Lower leg skin (tissue), 4 donors: ENCODE results near the gene HOXD10. TPM values are rescaled to one million over a fixed set of nuclear protein-coding genes. Genes with fewer than 3 reads are reported as not detected.
A peak's percentile ranks its signal among the peaks of the same experiment; 100 is the strongest.

Source experiments
- DNase-seq, 2 donors: peaks; one replicate each; pipeline ENCODE4 v3.0.0-alpha.2; 2019; ENCODE audit warnings: low spot score in 2 of 2
- H3K4me3 ChIP-seq: fragments of 200-600 bp; sonication (generic); 2 replicates; pipeline ENCODE4 v1.5.1; 2017; ENCODE audit warnings: mild to moderate bottlenecking, low read depth; ENCODE audit not compliant: poor library complexity, severe bottlenecking
- CTCF ChIP-seq, 3 donors: fragments of 450-650 bp; IDR thresholded peaks; one replicate each; pipeline ENCODE4 v1.5.1; 2016; ENCODE audit warnings: antibody characterized with exemption in 3 of 3, mild to moderate bottlenecking in 3 of 3, moderate library complexity in 2 of 3
- POLR2A ChIP-seq, 2 donors: fragments of 450-650 bp; IDR thresholded peaks; one replicate each; pipeline ENCODE4 v1.6.1; 2016 to 2017; ENCODE audit warnings: antibody characterized with exemption in 2 of 2, mild to moderate bottlenecking in 1 of 2, moderate library complexity in 1 of 2
- WGBS, 2 donors: methylation state at CpG; one replicate each; pipeline ENCODE4 v1.1.5; 2018; 5-methylcytosine and 5-hydroxymethylcytosine counted together
- intact Hi-C: fragments of 100-400 bp; cut with DNase I; formaldehyde crosslinking; loops from one replicate; pipeline ENCODE4 v1.15.0; 2023; ENCODE audit warnings: low total_unique reads
- total RNA-seq, 4 donors: library from RNA; depleted of rRNA; stranded (reverse); fragments of >200 nt; gene quantifications; one replicate each; pipeline ENCODE4 v1.1.0, GENCODE V29; 2016

HOXD10 gene
- total RNA-seq, 4 donors from 2014 or later, result 0.29 to 3.1 (median 1.4) TPM; not detected in 1

- intact Hi-C loops, result no loop called here
- H3K4me3 ChIP-seq, result no peak overlapping the region
- 33 to 54% methylated on average over 48 of the region's 50 CpGs for WGBS, 2 donors
- DNase-seq, result peak in 1 of 2 donors; percentile 69
- no peak for TF ChIP-seq CTCF (IDR thresholded peaks at IDR 0.05)
- no peak for TF ChIP-seq POLR2A (IDR thresholded peaks at IDR 0.05)
Observed at GRCh38 chr2:176160251-176160985, 43.8 kb downstream of the HOXD10 start.

GRCh38 chr2:176160986-176161824 lies 44.6 kb downstream of the HOXD10 start:
- no peak overlapping the region for H3K4me3 ChIP-seq
- intact Hi-C loops, result no loop called here
- peak in 1 of 2 donors; percentile 76 for DNase-seq
- 50 to 53% methylated on average over 22 of the region's 22 CpGs for WGBS, 2 donors
- TF ChIP-seq POLR2A (IDR thresholded peaks at IDR 0.05), result no peak
- TF ChIP-seq CTCF (IDR thresholded peaks at IDR 0.05), result no peak

GRCh38 chr2:176161825-176162626 lies 45.4 kb downstream of the HOXD10 start:
- 16% methylated on average over 22 of the region's 22 CpGs for WGBS, 2 donors
- no peak overlapping the region for H3K4me3 ChIP-seq
- intact Hi-C loops, result no loop called here
- TF ChIP-seq POLR2A (IDR thresholded peaks at IDR 0.05) (no peak), CTCF (IDR thresholded peaks at IDR 0.05) (no peak)
- DNase-seq, result peak in 1 of 2 donors; percentile 85

- H3K4me3 ChIP-seq, result no peak overlapping the region
Observed at GRCh38 chr2:176162911-176163671, 46.5 kb downstream of the HOXD10 start.

More at GRCh38 chr2:176162911-176163671, 46.5 kb downstream of the HOXD10 start:
- 41 to 57% methylated on average over 27 to 29 of the region's 29 CpGs for WGBS, 2 donors
- peak in 1 of 2 donors; percentile 54 for DNase-seq
- TF ChIP-seq CTCF (IDR thresholded peaks at IDR 0.05) (no peak), POLR2A (IDR thresholded peaks at IDR 0.05) (no peak)
- intact Hi-C loops, result no loop called here
